ENCODE measurements around the gene NPEPL1. TPM values are rescaled to one million over a fixed set of nuclear protein-coding genes. Genes with fewer than 3 reads are reported as not detected.

The NPEPL1 gene
- polyA plus RNA-seq, 1 donor (not counting 4 experiments of a cell fraction or from before 2014, with no cell fraction given), result 4.4 TPM

DNA sequence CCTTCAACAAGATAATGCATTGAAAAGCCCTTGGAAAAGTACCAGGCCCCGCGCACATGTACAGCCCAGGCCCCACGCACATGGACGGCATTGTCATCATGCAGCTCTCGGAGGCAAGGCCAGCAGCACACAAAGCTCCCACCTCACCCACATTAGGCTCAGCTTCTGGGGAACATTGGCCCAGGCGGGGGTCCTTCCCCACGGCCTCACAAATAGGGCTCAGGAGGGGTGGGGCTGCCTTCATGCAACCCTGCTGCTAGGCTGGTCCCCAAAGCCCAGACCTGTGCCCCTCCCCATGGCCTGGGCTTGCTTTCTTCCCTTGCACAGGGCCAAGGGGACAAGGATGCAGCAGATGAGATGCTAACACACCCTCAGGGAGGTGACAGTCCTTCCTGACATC lies 26.7 kb downstream of the NPEPL1 start:
- no peak overlapping the region for H2AFZ ChIP-seq (ENCODE audit: control insufficient read depth, low read length)
- H3K27me3 ChIP-seq (ENCODE audit: control insufficient read depth, extremely low read depth, insufficient read depth, low read length), result peaks cover 20% of the 10 kb centered on the region
- no peak for TF ChIP-seq EZH2 (IDR thresholded peaks at IDR 0.05; ENCODE audit: low read length)
- TF ChIP-seq, protein P1, sequence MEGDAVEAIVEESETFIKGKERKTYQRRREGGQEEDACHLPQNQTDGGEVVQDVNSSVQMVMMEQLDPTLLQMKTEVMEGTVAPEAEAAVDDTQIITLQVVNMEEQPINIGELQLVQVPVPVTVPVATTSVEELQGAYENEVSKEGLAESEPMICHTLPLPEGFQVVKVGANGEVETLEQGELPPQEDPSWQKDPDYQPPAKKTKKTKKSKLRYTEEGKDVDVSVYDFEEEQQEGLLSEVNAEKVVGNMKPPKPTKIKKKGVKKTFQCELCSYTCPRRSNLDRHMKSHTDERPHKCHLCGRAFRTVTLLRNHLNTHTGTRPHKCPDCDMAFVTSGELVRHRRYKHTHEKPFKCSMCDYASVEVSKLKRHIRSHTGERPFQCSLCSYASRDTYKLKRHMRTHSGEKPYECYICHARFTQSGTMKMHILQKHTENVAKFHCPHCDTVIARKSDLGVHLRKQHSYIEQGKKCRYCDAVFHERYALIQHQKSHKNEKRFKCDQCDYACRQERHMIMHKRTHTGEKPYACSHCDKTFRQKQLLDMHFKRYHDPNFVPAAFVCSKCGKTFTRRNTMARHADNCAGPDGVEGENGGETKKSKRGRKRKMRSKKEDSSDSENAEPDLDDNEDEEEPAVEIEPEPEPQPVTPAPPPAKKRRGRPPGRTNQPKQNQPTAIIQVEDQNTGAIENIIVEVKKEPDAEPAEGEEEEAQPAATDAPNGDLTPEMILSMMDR (optimal IDR thresholded peaks at IDR 0.05 in 1 of 3, IDR thresholded peaks at IDR 0.05 in 1 of 3, conservative IDR thresholded peaks at IDR 0.05 in 1 of 3; ENCODE audit: extremely low read depth in 1 of 3, insufficient read depth in 2 of 3, low read length in 3 of 3), result no peak
- H3K9me1 ChIP-seq (ENCODE audit: control insufficient read depth, extremely low read depth, insufficient read depth, low read length), result no peaks in the 10 kb centered on the region
- H4K20me1 ChIP-seq (ENCODE audit: control insufficient read depth, extremely low read depth, insufficient read depth, low read length), result no peaks in the 10 kb centered on the region
- no peak overlapping the region for H3K4me3 ChIP-seq (ENCODE audit: control insufficient read depth in 2 of 3, extremely low read depth in 1 of 3, insufficient read depth in 2 of 3, low read depth in 1 of 3, low read length in 3 of 3)
- DNase-seq (ENCODE audit: low read depth, low spot score) (no peak), FAIRE-seq (no peak)
- H3K9me3 ChIP-seq (ENCODE audit: control insufficient read depth, low read depth, low read length), result no peaks in the 10 kb centered on the region
- dilution Hi-C loops (cut with MboI; ENCODE audit: extremely low pct_ligation_motif_present, low sequenced_read_pairs), result no loop called here
- H3K9ac ChIP-seq (ENCODE audit: control insufficient read depth, extremely low read depth, insufficient read depth, low read length), result no peak overlapping the region
- no peak overlapping the region for H3K27ac ChIP-seq (ENCODE audit: control insufficient read depth, insufficient read depth, low read length)
- no peak overlapping the region for H3K4me2 ChIP-seq (ENCODE audit: control insufficient read depth, extremely low read depth, insufficient read depth, low read depth, low read length)
- no peaks in the 10 kb centered on the region for H3K4me1 ChIP-seq (ENCODE audit: control insufficient read depth, extremely low read depth, insufficient read depth, low read length)
- H3K36me3 ChIP-seq (ENCODE audit: control insufficient read depth in 2 of 2, extremely low read depth in 1 of 2, insufficient read depth in 2 of 2, low read length in 2 of 2), result no peaks in the 10 kb centered on the region
- H3K79me2 ChIP-seq (ENCODE audit: control insufficient read depth, insufficient read depth, low read length), result no peaks in the 10 kb centered on the region

DNA sequence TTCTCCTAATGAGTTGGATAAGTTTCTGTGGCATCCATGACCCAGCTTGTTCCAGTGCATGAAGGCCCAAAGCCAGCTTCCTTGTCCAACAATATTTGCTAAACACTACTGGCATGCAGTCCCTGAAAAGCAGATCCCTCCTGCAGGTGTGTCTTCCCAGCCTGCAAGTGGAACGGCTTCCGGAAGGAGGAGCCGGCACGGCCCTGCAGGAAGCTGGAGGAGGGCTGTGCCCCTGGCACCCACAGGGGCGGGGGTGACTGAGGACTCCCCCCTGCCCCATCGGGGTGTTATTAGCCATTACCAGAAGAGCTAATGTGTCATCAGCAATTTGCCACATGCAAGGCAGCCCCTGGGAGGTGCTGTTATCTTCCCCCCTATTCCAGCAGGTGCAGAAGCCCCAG lies 27.4 kb downstream of the NPEPL1 start:
- H3K27ac ChIP-seq (ENCODE audit: control insufficient read depth, insufficient read depth, low read length), result no peak overlapping the region
- no peak overlapping the region for H3K9ac ChIP-seq (ENCODE audit: control insufficient read depth, extremely low read depth, insufficient read depth, low read length)
- H3K79me2 ChIP-seq (ENCODE audit: control insufficient read depth, insufficient read depth, low read length), result no peaks in the 10 kb centered on the region
- TF ChIP-seq EZH2 (IDR thresholded peaks at IDR 0.05; ENCODE audit: low read length), result no peak
- TF ChIP-seq, protein P1 (optimal IDR thresholded peaks at IDR 0.05 in 1 of 3, IDR thresholded peaks at IDR 0.05 in 1 of 3, conservative IDR thresholded peaks at IDR 0.05 in 1 of 3; ENCODE audit: extremely low read depth in 1 of 3, insufficient read depth in 2 of 3, low read length in 3 of 3), result no peak
- dilution Hi-C loops (cut with MboI; ENCODE audit: extremely low pct_ligation_motif_present, low sequenced_read_pairs), result no loop called here
- no peaks in the 10 kb centered on the region for H3K4me1 ChIP-seq (ENCODE audit: control insufficient read depth, extremely low read depth, insufficient read depth, low read length)
- FAIRE-seq, result no peak
- peaks cover 20% of the 10 kb centered on the region for H3K27me3 ChIP-seq (ENCODE audit: control insufficient read depth, extremely low read depth, insufficient read depth, low read length)
- no peak overlapping the region for H2AFZ ChIP-seq (ENCODE audit: control insufficient read depth, low read length)
- H3K9me1 ChIP-seq (ENCODE audit: control insufficient read depth, extremely low read depth, insufficient read depth, low read length), result no peaks in the 10 kb centered on the region
- no peak overlapping the region for H3K4me2 ChIP-seq (ENCODE audit: control insufficient read depth, extremely low read depth, insufficient read depth, low read depth, low read length)
- DNase-seq (ENCODE audit: low read depth, low spot score), result no peak
- no peaks in the 10 kb centered on the region for H3K9me3 ChIP-seq (ENCODE audit: control insufficient read depth, low read depth, low read length)
- H3K4me3 ChIP-seq (ENCODE audit: control insufficient read depth in 2 of 3, extremely low read depth in 1 of 3, insufficient read depth in 2 of 3, low read depth in 1 of 3, low read length in 3 of 3), result no peak overlapping the region
- no peaks in the 10 kb centered on the region for H4K20me1 ChIP-seq (ENCODE audit: control insufficient read depth, extremely low read depth, insufficient read depth, low read length)
- no peaks in the 10 kb centered on the region for H3K36me3 ChIP-seq (ENCODE audit: control insufficient read depth in 2 of 2, extremely low read depth in 1 of 2, insufficient read depth in 2 of 2, low read length in 2 of 2)
